HG02884 (cell line): ENCODE results near the gene ATP2B3.

Experiments used
- ATAC-seq: cut with Tn5 transposase; IDR thresholded peaks from one replicate; pipeline ENCODE4 v1.9.1; 2021; ENCODE audit warnings: mild to moderate bottlenecking, moderate library complexity; ENCODE audit not compliant: unreplicated experiment

Gene ATP2B3

DNA sequence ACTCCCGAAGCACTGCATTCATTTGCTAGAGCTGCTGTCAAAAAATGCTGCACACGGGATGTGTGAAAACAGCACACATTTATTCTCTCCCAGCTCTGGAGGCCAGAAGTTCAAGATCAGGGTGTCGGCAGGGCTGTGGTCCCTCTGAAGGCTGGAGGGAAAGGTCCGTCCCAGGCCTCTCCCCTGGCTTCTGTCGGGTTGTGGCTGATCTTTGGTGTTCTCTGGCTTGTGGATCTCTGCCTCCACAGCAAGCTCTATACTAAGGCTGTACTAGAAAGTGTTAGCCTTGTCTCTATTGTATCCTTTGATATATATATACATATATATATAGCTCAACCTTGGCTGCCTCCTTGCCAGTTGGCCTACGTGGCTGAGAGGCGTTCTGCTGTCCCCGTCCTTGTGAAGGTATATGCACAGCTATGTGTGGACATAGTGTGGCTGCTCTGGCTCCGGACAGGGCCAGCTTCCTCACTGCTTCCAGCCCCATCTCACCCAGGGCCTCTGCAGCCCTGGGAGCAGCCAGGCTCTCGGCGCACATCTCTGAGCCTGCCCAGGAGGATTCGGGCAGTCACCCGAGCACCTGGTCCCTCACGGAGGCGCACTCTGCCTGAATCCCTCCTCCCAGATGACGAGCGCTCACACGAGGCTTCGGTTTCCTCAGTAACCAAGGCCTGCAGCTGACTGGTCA lies 114.6 kb downstream of the ATP2B3 start:
- no peak for ATAC-seq
